ENCODE results near the gene CLDN2. TPM values are rescaled to one million over a fixed set of nuclear protein-coding genes. Genes with fewer than 3 reads are reported as not detected.
"Not testable (repeated sequence)": the region's sequence is repeated elsewhere in the genome, so short reads cannot be mapped to it uniquely, and the experiment has no call there.

Gene CLDN2, protein sequence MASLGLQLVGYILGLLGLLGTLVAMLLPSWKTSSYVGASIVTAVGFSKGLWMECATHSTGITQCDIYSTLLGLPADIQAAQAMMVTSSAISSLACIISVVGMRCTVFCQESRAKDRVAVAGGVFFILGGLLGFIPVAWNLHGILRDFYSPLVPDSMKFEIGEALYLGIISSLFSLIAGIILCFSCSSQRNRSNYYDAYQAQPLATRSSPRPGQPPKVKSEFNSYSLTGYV
- total RNA-seq: not detected

GRCh38 chrX:106919932-106920452 lies at the start of gene CLDN2:
CLDN2 (plus strand) TSS chrX:106920402; CDS start chrX:106928229, 7,827 bp downstream.
- H3K36me3 Mint-ChIP-seq (ENCODE audit: low read depth): no peaks in the 10 kb centered on the region
- no peak within 1 kb of the TSS for H3K4me3 Mint-ChIP-seq
- peaks cover 2% of the 10 kb centered on the region for H3K27me3 Mint-ChIP-seq
- intact Hi-C loops (cut with DNase I, micrococcal nuclease): no loop called here
- ATAC-seq (no peak), DNase-seq (no peak)
- H3K27ac Mint-ChIP-seq: no peak within 1 kb of the TSS
- ChIA-PET POLR2A (no interaction called here), CTCF (no interaction called here)
- H3K9me3 Mint-ChIP-seq (ENCODE audit: low read depth): no peaks in the 10 kb centered on the region
- peaks cover 17% of the 10 kb centered on the region for H3K4me1 Mint-ChIP-seq

DNA sequence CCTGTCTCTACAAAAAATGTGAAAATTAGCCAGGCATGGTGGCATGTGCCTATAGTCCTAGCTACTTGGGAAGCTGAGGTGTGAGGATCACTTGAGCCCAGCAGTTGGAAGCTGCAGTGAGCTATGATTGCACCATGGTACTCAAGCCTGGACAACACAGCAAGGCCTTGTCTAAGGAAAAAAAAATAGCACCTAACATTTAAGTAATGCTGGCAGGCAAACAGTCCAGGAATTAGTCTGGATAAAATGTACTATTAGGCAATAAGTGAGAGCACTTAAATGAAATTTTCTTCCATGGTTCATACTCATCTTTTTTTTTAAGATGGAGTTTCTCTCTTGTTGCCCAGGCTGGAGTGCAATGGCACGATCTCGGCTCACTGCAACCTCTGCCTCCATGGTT lies 47.4 kb upstream of the CLDN2 start:
- H3K27ac Mint-ChIP-seq; ATAC-seq; H3K27me3 Mint-ChIP-seq; H3K9me3 Mint-ChIP-seq (ENCODE audit: low read depth); POLR2A ChIA-PET; H3K4me1 Mint-ChIP-seq; H3K36me3 Mint-ChIP-seq (ENCODE audit: low read depth); H3K4me3 Mint-ChIP-seq; DNase-seq; intact Hi-C loops (cut with DNase I, micrococcal nuclease): not testable (repeated sequence)
- CTCF ChIA-PET: interaction anchor here (0.6 kb wide), 1 partner anchor 559 kb away, joined by 3 read pairs; no protein-coding TSS in a partner anchor

DNA sequence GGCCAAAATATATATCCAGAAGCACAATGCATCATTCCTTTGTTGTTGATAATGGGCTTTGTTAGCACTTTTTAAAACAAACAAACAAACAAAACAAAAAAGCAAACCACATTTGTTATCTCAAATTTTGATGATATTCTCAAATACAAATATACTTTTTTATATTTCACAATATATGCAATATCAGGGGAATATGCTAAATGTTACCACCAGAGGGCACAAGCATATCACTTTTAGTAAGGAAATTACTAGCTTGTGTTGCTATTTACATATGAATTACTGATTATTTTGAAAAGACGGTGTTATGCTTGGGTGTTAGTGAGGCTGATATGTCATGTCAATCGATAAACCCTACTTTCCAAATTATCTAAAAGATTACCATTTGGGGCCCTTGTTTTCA lies 46.1 kb upstream of the CLDN2 start:
- DNase-seq (no peak), ATAC-seq (no peak)
- peaks cover under 1% of the 10 kb centered on the region for H3K27me3 Mint-ChIP-seq
- no peak overlapping the region for H3K4me3 Mint-ChIP-seq
- POLR2A ChIA-PET: no interaction called here
- CTCF ChIA-PET: interaction anchor here (0.7 to 1.9 kb wide), 3 partner anchors 8 to 30 kb away, joined by 3 to 7 read pairs (median 5); no protein-coding TSS in a partner anchor
- H3K4me1 Mint-ChIP-seq: no peaks in the 10 kb centered on the region
- no peaks in the 10 kb centered on the region for H3K9me3 Mint-ChIP-seq (ENCODE audit: low read depth)
- intact Hi-C loops (cut with DNase I, micrococcal nuclease): no loop called here
- no peaks in the 10 kb centered on the region for H3K36me3 Mint-ChIP-seq (ENCODE audit: low read depth)
- no peak overlapping the region for H3K27ac Mint-ChIP-seq

DNA sequence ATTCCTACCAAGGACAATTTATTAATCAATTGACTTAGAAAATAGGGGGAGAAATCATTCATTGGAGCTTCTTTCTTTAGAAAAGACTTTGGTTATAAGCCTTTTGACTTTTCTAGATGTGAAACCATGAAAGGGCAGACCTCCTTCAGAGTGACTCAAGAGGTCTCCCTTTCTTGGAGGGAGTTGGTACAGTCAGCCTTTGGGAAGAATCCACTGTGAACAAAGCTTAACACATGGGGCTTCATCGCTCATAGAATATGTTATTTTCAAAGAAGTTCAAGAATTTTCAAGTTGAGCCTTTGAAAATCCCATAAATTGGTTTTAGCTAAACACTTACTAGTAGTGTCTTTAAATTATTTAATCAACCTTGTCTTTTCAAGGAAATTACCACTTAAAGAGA lies 45.1 kb upstream of the CLDN2 start:
- Mint-ChIP-seq H3K4me3 (no peak overlapping the region), H3K36me3 (ENCODE audit: low read depth) (no peaks in the 10 kb centered on the region), H3K27me3 (peaks cover 4% of the 10 kb centered on the region), H3K27ac (no peak overlapping the region), H3K9me3 (ENCODE audit: low read depth) (no peaks in the 10 kb centered on the region), H3K4me1 (no peaks in the 10 kb centered on the region)
- ATAC-seq (no peak), DNase-seq (no peak)
- ChIA-PET POLR2A (no interaction called here), CTCF (interaction anchor here (0.7 to 1.9 kb wide), 3 partner anchors 9 to 1671 kb away, joined by 3 to 7 read pairs (median 5); no protein-coding TSS in a partner anchor)
- intact Hi-C loops (cut with DNase I, micrococcal nuclease): no loop called here

GRCh38 chrX:106889468-106889867 lies 30.7 kb upstream of the CLDN2 start:
- no peaks in the 10 kb centered on the region for H3K4me1 Mint-ChIP-seq
- H3K9me3 Mint-ChIP-seq (ENCODE audit: low read depth): no peaks in the 10 kb centered on the region
- no peak for ATAC-seq
- no peaks in the 10 kb centered on the region for H3K36me3 Mint-ChIP-seq (ENCODE audit: low read depth)
- peaks cover 3% of the 10 kb centered on the region for H3K27me3 Mint-ChIP-seq
- ChIA-PET CTCF (interaction anchor here (0.6 to 1.7 kb wide), 2 partner anchors 15 to 216 kb away, joined by 3 to 5 read pairs; no protein-coding TSS in a partner anchor), POLR2A (no interaction called here)
- intact Hi-C loops (cut with DNase I, micrococcal nuclease): no loop called here
- H3K27ac Mint-ChIP-seq: no peak overlapping the region
- no peak for DNase-seq
- H3K4me3 Mint-ChIP-seq: no peak overlapping the region

DNA sequence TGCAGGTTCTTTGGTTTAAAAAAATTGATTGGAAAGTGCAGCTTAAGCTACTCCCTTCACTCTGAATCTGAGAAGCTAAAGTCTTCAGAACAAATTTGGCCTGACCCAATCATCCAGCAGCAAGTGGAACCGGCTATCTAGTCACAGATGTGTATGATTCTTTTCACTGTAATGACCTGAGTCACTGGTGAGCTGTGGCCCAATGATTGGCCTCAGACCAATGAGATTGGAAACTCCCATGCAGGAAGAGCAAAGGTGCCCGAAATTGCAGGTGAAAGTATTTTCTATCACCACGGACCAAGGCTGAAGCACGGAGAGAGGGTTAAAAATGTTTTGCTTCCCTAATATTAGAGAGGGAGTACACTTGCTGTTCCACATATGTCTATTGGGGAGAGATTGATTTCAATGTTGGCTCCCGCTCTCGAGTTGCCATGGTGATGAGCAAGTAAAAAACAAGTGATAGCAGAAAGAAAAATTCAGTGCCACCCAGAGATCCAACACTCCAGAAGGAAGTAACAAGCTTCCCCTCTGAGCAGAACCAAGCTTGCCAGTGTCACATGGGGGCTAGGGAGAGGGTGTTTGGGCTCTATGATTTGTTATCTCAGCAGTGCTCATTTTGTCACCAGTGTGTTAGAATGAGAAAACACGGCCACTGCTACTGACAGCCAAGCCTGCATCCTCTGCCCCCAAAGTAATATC lies 28.3 kb upstream of the CLDN2 start:
- Mint-ChIP-seq H3K9me3 (ENCODE audit: low read depth) (no peaks in the 10 kb centered on the region), H3K4me3 (no peak overlapping the region), H3K27ac (no peak overlapping the region), H3K36me3 (ENCODE audit: low read depth) (no peaks in the 10 kb centered on the region), H3K4me1 (no peaks in the 10 kb centered on the region), H3K27me3 (peaks cover 3% of the 10 kb centered on the region)
- DNase-seq (no peak), ATAC-seq (no peak)
- ChIA-PET CTCF (interaction anchor here (0.7 kb wide), 1 partner anchor 11 kb away, joined by 3 read pairs; the partner anchor contains the start of gene RIPPLY1), POLR2A (no interaction called here)
- intact Hi-C loops (cut with DNase I, micrococcal nuclease): loop anchor here in 1 of 2 experiments (10.0 kb wide), 2 partner anchors 433 to 883 kb away; partner anchors contain the start of genes NCBP2L and TSC22D3

DNA sequence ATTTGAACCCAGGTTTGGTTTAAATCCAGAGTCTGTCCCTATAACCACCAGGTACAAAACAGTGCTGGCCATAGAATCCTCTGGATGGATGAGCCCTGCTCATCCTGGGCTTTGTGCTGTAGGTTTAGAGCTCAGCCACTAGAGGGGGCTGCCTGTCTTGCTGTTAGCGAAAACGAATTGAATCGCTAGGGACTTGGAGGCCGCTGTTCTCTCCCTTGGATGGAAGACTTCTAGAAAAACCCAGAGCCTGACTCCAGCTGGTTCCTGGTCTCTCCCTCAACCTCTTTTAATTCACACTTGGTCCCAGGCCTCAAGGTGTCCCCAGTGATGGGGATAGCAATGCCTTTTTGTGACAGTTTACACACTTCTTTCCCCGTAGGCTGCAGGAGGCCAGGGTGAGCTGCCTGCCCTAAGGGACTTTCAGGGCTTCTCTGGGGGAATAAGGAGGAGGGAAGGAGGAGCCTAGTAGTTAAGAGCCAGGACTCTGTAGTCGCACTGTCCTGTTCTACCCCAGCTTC lies 25.8 kb upstream of the CLDN2 start:
- intact Hi-C loops (cut with DNase I, micrococcal nuclease): loop anchor here (1.0 to 10.0 kb wide), 5 partner anchors 58 to 1000 kb away; partner anchors contain the start of genes NCBP2L (in 1 of the 2) and TSC22D3 (in 1 of the 2)
- CTCF ChIA-PET: interaction anchor here (0.6 to 1.3 kb wide), 7 partner anchors 9 to 583 kb away, joined by 3 to 5 read pairs (median 3); partner anchors contain the start of gene RIPPLY1
- Mint-ChIP-seq H3K27ac (no peak overlapping the region), H3K36me3 (ENCODE audit: low read depth) (no peaks in the 10 kb centered on the region), H3K4me3 (no peak overlapping the region), H3K9me3 (ENCODE audit: low read depth) (no peaks in the 10 kb centered on the region), H3K27me3 (peaks cover 3% of the 10 kb centered on the region), H3K4me1 (no peaks in the 10 kb centered on the region)
- DNase-seq (peak; percentile 66), ATAC-seq (peak; percentile 79)
- POLR2A ChIA-PET: no interaction called here

DNA sequence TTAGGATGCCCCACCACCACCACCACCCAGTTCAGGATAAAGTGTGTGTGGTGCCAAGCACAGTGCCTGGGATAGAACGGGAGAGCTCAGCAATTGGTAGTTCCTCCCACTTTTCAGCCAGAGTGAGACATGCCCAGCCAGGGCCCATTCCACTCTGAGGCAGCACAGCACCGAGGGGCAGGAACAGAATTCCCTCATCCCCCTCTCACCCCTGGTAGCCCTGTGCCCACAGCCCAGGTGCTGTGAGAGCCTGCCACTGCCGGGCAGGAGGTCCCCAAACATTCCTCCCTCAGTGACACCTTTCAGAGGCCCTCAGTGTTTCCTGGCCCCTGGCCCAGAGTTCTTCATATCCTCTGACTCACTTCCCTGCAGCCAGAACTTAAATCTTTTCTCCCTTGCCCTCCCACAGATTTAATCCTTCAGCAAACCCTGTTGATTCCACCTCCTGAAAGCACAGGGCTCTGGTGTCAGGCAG lies 25.2 kb upstream of the CLDN2 start:
- intact Hi-C loops (cut with DNase I, micrococcal nuclease): loop anchor here (1.0 to 10.0 kb wide), 5 partner anchors 58 to 1000 kb away; partner anchors contain the start of genes NCBP2L (in 1 of the 2) and TSC22D3 (in 1 of the 2)
- Mint-ChIP-seq H3K4me1 (no peaks in the 10 kb centered on the region), H3K4me3 (no peak overlapping the region), H3K27me3 (peaks cover 3% of the 10 kb centered on the region), H3K9me3 (ENCODE audit: low read depth) (no peaks in the 10 kb centered on the region), H3K27ac (no peak overlapping the region), H3K36me3 (ENCODE audit: low read depth) (no peaks in the 10 kb centered on the region)
- ChIA-PET CTCF (interaction anchor here (0.6 to 1.3 kb wide), 3 partner anchors 8 to 120 kb away, joined by 3 to 5 read pairs (median 3); partner anchors contain the start of gene RIPPLY1), POLR2A (no interaction called here)
- DNase-seq (no peak), ATAC-seq (no peak)

- Mint-ChIP-seq H3K36me3 (ENCODE audit: low read depth) (no peaks in the 10 kb centered on the region), H3K4me1 (no peaks in the 10 kb centered on the region), H3K27ac (no peak overlapping the region), H3K4me3 (no peak overlapping the region), H3K9me3 (ENCODE audit: low read depth) (no peaks in the 10 kb centered on the region), H3K27me3 (peaks cover 3% of the 10 kb centered on the region)
- ATAC-seq (no peak), DNase-seq (no peak)
- POLR2A ChIA-PET: no interaction called here
- CTCF ChIA-PET: interaction anchor here (0.7 kb wide), 1 partner anchor 433 kb away, joined by 3 read pairs; no protein-coding TSS in a partner anchor
- intact Hi-C loops (cut with DNase I, micrococcal nuclease): loop anchor here in 1 of 2 experiments (10.0 kb wide), 2 partner anchors 428 to 878 kb away; partner anchors contain the start of genes NCBP2L and TSC22D3
These were observed 22.9 kb upstream of the CLDN2 start for GRCh38 chrX:106897259-106897658.

DNA sequence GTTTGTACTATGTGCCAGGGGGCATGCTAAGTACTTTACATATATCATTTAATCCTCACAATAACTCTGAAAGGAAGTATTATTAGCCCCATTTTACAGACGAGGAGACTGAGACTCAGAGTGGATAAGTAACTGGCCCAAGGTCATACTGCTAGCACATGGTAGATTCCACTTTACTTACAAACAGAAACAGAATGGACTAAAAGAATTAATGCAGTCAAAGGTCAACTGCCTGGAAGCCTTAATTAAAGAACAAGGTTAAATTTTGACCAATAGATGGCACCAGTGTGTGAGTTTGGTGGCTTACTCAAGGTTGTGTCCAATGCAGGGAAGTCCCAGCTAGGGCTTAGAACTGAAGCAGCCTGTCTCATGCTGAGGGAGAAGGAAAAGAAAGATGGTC lies 21.7 kb upstream of the CLDN2 start:
- CTCF ChIA-PET: interaction anchor here (0.6 to 1.2 kb wide), 8 partner anchors 10 to 1037 kb away, joined by 3 to 5 read pairs (median 3); no protein-coding TSS in a partner anchor
- intact Hi-C loops (cut with DNase I, micrococcal nuclease): loop anchor here in 1 of 2 experiments (1.0 to 10.0 kb wide), 4 partner anchors 54 to 876 kb away; partner anchors contain the start of genes NCBP2L and TSC22D3
- POLR2A ChIA-PET: no interaction called here
- Mint-ChIP-seq H3K27me3 (peaks cover under 1% of the 10 kb centered on the region), H3K4me3 (no peak overlapping the region), H3K4me1 (no peaks in the 10 kb centered on the region), H3K27ac (no peak overlapping the region), H3K36me3 (ENCODE audit: low read depth) (no peaks in the 10 kb centered on the region), H3K9me3 (ENCODE audit: low read depth) (no peaks in the 10 kb centered on the region)
- DNase-seq: peak; percentile 8
- ATAC-seq: peak; percentile 55

DNA sequence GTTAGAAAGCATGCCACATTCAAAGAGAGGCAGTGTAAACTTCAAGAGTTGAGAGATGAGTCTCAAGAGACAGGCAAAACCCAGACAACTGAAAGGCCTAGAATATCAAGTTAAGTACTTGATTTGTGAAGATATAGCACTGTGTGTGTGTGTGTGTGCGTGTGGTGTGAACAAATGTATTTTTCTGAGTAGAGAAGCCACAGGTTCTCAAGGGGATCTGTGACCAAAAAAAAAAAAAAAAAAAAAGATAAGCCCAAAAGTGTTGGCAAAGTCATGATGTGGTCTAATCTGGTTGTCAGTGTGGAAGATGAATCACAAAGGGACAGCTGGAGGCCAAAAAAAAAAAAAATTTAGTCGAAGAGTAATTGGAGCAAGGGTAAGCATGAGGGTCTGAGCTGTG lies 20.9 kb upstream of the CLDN2 start:
- ChIA-PET POLR2A (no interaction called here), CTCF (interaction anchor here (0.6 to 1.2 kb wide), 7 partner anchors 17 to 1036 kb away, joined by 3 to 5 read pairs (median 3); no protein-coding TSS in a partner anchor)
- intact Hi-C loops (cut with DNase I, micrococcal nuclease): loop anchor here in 1 of 2 experiments (2.0 to 10.0 kb wide), 3 partner anchors 426 to 876 kb away; partner anchors contain the start of genes NCBP2L and TSC22D3
- Mint-ChIP-seq H3K27ac (no peak overlapping the region), H3K4me3 (no peak overlapping the region), H3K4me1 (no peaks in the 10 kb centered on the region), H3K36me3 (ENCODE audit: low read depth) (no peaks in the 10 kb centered on the region), H3K27me3 (no peaks in the 10 kb centered on the region), H3K9me3 (ENCODE audit: low read depth) (no peaks in the 10 kb centered on the region)
- no peak for ATAC-seq
- DNase-seq: no peak
